MG63 (cell line): Measurements from ENCODE around the gene RGS6. TPM values are rescaled to one million over a fixed set of nuclear protein-coding genes. Genes with fewer than 3 reads are reported as not detected.
A peak's percentile ranks its signal among the peaks of the same experiment; 100 is the strongest.

Experiments
- DNase-seq: peaks from one replicate; pipeline ENCODE4 v3.0.0-alpha.2; 2020
- H3K27me3 ChIP-seq: fragments of 250-450 bp; sonication (Bioruptor Pico); 2 replicates; pipeline ENCODE4 v1.5.1; 2020; ENCODE audit warnings: mild to moderate bottlenecking, moderate library complexity
- H3K36me3 ChIP-seq: fragments of 250-450 bp; sonication (Bioruptor Pico); 2 replicates; pipeline ENCODE4 v1.5.1; 2020; ENCODE audit warnings: mild to moderate bottlenecking, moderate library complexity
- H3K4me3 ChIP-seq: fragments of 250-450 bp; sonication (Bioruptor Pico); 2 replicates; pipeline ENCODE4 v1.5.1; 2020; ENCODE audit warnings: mild to moderate bottlenecking, moderate library complexity
- H3K9me3 ChIP-seq: fragments of 250-450 bp; sonication (Bioruptor Pico); 2 replicates; pipeline ENCODE4 v1.5.1; 2020; ENCODE audit warnings: mild to moderate bottlenecking, moderate library complexity
- total RNA-seq: library from RNA; depleted of rRNA; stranded (reverse); fragments of >200 nt; shearing (Covaris generic); gene quantifications from 2 replicates; pipeline ENCODE4 v1.2.3, GENCODE V29; 2014; ENCODE audit warnings: low replicate concordance

Gene RGS6
- total RNA-seq, 1 experiment from 2014 or later, result not detected

DNA sequence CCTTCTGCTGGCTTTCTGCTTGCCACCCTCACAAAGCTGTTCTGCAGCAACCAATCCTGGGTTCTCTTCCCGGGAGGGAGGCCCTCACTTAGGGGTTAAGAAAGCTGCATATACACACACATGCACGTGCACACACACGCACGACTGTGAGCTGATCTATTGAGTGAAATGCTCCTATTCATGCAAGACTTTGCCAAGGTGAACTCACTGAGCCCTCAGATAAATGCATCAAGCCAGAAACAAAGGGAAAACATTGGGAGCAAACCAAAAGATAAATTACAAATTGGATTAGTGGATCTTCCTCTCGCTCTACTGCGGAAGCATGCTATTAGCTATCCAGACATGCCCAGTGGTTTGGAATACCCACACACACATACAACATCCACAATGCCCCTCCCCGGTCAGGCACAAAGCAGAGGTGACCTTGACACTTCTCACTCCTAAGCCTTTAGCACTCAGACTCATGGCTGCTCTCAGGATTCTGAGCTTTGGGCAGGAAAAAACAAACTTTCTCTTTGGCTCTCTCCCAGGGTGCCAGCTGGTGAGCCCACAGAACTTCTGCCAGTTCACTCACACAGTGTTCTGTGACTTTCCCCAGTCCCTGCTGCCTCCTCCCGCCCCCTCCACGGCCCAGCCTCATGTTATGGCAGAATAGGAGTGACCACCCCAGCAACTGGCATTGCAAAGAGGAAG lies 641.6 kb downstream of the RGS6 start:
- no peak overlapping the region for H3K4me3 ChIP-seq
- H3K9me3 ChIP-seq, result no peaks in the 10 kb centered on the region

DNA sequence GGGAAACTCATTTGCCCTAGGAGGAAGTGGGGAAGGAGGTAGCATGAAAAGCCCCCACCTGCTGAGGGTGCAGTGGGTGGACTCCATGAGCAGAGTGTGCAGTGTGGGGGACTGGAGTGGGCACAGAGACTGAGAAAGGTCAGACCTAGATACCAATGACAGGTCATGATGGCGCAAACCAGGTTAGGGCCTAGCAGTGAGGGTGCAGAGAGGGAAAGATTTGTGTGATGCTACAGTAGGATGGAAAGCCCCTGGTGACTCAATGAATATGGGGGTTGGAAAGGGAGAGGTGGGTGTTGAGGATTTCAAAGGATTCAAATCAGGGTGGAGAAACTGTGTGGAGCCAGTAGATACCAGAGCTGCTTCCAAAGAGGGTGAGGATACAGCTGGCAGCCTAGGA lies 642.5 kb downstream of the RGS6 start:
- no peaks in the 10 kb centered on the region for H3K9me3 ChIP-seq
- H3K36me3 ChIP-seq, result no peaks in the 10 kb centered on the region
- H3K4me3 ChIP-seq, result no peak overlapping the region
- no peaks in the 10 kb centered on the region for H3K27me3 ChIP-seq
- no peak for DNase-seq

More for the DNA sequence above, 641.6 kb downstream of the RGS6 start:
- Histone ChIP-seq H3K27me3 (no peaks in the 10 kb centered on the region), H3K36me3 (no peaks in the 10 kb centered on the region)
- DNase-seq, result peak; percentile 5

DNA sequence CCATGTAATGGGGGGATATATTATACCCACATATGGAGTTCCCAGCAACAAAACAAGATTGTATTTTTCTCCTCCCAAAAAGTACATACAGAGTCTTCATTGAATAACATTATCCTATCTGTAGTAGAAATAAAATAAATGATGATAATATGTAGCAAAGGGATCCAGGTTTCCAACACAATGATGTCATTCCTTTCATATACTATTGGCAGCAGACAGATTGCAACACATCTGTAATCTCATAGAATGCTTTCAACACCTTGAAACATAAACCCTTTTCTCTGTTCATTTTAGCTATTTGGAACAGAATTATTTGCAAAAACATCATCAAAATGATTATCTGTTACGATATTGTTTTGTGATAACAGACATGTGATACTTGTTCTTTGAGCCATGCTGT lies 644.0 kb downstream of the RGS6 start:
- no peaks in the 10 kb centered on the region for H3K9me3 ChIP-seq
- H3K36me3 ChIP-seq, result no peaks in the 10 kb centered on the region
- H3K4me3 ChIP-seq, result no peak overlapping the region
- DNase-seq, result no peak
- no peaks in the 10 kb centered on the region for H3K27me3 ChIP-seq

- Histone ChIP-seq H3K9me3 (no peaks in the 10 kb centered on the region), H3K36me3 (no peaks in the 10 kb centered on the region), H3K4me3 (no peak overlapping the region), H3K27me3 (no peaks in the 10 kb centered on the region)
- no peak for DNase-seq
Observed at GRCh38 chr14:72577521-72577920, 645.3 kb downstream of the RGS6 start.

GRCh38 chr14:72578514-72578913 lies 646.3 kb downstream of the RGS6 start:
- Histone ChIP-seq H3K9me3 (no peaks in the 10 kb centered on the region), H3K4me3 (no peak overlapping the region), H3K27me3 (no peaks in the 10 kb centered on the region), H3K36me3 (no peaks in the 10 kb centered on the region)
- no peak for DNase-seq

DNA sequence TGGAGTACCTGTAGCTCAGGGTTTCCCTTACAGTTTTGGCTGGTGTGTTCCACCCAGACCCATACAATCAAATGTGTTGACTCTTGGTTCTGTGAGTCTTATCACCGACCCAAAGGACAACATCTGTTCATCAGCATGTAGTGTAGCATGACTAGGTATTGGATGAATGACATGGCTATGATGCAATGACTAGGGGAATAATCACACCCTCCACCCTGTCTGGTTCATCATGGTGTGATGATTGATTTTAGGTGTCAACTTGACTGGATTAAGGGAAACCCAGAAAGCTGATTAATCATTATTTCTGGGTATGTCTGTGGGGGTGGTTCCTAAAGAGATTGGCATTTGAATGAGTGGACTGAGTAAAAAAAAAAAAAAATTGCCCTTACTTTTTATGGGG lies 650.4 kb downstream of the RGS6 start:
- DNase-seq, result no peak
- H3K4me3 ChIP-seq, result no peak overlapping the region
- H3K36me3 ChIP-seq, result no peaks in the 10 kb centered on the region
- no peaks in the 10 kb centered on the region for H3K9me3 ChIP-seq
- H3K27me3 ChIP-seq, result no peaks in the 10 kb centered on the region

DNA sequence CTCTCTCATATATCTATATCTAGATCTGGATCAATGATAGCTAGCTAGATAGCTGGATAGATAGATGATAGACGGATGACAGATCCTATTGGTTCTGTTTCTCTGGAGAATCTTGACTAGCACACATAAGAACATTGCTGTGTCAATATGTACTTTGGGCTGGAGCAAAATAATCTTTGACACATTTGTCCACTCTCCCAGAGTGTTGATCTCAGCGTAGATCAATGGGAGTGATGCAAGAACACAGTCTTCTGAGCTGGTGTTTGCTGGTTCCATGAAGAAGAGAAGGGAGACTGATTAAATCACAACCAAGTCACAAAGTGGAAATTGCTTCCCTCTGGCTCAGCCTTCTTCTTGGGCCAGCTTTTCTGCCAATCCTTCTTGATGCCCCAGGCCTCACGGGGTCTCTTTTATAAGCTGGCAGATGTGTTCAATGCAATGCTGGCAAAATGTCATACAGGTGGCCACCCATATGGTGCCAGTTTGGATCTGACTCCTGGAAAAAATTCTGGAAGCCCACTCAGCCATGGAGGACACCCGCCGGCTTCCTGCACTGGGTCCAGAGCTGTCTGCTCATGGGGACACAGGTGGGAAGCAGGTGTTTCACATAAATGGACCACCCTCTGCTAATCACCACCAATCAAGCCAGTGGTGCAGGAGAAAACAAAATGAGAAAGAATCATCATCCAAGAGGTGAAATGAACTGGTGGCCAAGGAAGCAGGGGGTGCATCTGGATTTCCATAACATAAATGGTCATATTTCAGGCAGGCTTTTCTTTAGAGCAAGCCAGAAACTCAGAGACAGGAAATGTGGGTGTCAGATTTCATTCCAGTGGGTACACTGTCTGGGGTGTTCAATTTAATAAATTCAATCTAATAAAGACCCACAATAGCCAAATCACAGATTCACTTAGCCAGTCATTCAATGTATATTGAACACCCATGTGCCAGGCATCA lies 651.4 kb downstream of the RGS6 start:
- Histone ChIP-seq H3K9me3 (no peaks in the 10 kb centered on the region), H3K27me3 (no peaks in the 10 kb centered on the region), H3K36me3 (no peaks in the 10 kb centered on the region), H3K4me3 (no peak overlapping the region)
- DNase-seq, result no peak

DNA sequence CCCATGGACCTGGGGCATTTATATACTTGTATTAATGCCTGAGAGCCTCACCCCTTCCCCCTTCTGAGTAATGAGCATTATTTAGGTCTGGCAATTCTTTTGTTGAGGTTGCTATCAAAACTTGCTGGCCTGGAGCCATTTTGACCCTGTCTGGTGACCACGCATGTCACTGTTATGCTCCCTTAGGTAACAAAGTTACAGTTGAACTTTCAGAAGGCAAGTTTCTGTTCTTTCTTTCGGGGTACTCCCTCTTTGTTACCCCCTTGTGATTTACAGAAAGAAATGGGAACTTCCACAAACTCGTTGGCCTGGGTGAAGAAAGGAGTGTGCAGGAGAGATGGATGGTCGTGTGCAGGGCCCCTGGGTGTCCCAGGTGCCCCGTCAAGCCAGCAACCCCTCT lies 656.3 kb downstream of the RGS6 start:
- no peak for DNase-seq
- H3K36me3 ChIP-seq, result no peaks in the 10 kb centered on the region
- H3K27me3 ChIP-seq, result no peaks in the 10 kb centered on the region
- H3K9me3 ChIP-seq, result no peaks in the 10 kb centered on the region
- no peak overlapping the region for H3K4me3 ChIP-seq

GRCh38 chr14:72589652-72590051 lies 657.4 kb downstream of the RGS6 start:
- H3K27me3 ChIP-seq, result no peaks in the 10 kb centered on the region
- H3K4me3 ChIP-seq, result no peak overlapping the region
- DNase-seq, result no peak
- no peaks in the 10 kb centered on the region for H3K9me3 ChIP-seq
- no peaks in the 10 kb centered on the region for H3K36me3 ChIP-seq

- no peak for DNase-seq
- Histone ChIP-seq H3K36me3 (no peaks in the 10 kb centered on the region), H3K9me3 (no peaks in the 10 kb centered on the region), H3K27me3 (no peaks in the 10 kb centered on the region), H3K4me3 (no peak overlapping the region)
Observed at GRCh38 chr14:72590577-72590976, 658.3 kb downstream of the RGS6 start.

GRCh38 chr14:72591391-72591790 lies 659.2 kb downstream of the RGS6 start:
- Histone ChIP-seq H3K4me3 (no peak overlapping the region), H3K36me3 (no peaks in the 10 kb centered on the region), H3K9me3 (no peaks in the 10 kb centered on the region), H3K27me3 (no peaks in the 10 kb centered on the region)
- no peak for DNase-seq

- no peaks in the 10 kb centered on the region for H3K9me3 ChIP-seq
- no peak overlapping the region for H3K4me3 ChIP-seq
- H3K36me3 ChIP-seq, result no peaks in the 10 kb centered on the region
- no peaks in the 10 kb centered on the region for H3K27me3 ChIP-seq
- no peak for DNase-seq
Observed at GRCh38 chr14:72594099-72594901, 662.1 kb downstream of the RGS6 start.

- DNase-seq, result no peak
- H3K4me3 ChIP-seq, result no peak overlapping the region
- H3K9me3 ChIP-seq, result no peaks in the 10 kb centered on the region
- no peaks in the 10 kb centered on the region for H3K36me3 ChIP-seq
- H3K27me3 ChIP-seq, result no peaks in the 10 kb centered on the region
Observed at GRCh38 chr14:72595152-72595862, 663.1 kb downstream of the RGS6 start.

DNA sequence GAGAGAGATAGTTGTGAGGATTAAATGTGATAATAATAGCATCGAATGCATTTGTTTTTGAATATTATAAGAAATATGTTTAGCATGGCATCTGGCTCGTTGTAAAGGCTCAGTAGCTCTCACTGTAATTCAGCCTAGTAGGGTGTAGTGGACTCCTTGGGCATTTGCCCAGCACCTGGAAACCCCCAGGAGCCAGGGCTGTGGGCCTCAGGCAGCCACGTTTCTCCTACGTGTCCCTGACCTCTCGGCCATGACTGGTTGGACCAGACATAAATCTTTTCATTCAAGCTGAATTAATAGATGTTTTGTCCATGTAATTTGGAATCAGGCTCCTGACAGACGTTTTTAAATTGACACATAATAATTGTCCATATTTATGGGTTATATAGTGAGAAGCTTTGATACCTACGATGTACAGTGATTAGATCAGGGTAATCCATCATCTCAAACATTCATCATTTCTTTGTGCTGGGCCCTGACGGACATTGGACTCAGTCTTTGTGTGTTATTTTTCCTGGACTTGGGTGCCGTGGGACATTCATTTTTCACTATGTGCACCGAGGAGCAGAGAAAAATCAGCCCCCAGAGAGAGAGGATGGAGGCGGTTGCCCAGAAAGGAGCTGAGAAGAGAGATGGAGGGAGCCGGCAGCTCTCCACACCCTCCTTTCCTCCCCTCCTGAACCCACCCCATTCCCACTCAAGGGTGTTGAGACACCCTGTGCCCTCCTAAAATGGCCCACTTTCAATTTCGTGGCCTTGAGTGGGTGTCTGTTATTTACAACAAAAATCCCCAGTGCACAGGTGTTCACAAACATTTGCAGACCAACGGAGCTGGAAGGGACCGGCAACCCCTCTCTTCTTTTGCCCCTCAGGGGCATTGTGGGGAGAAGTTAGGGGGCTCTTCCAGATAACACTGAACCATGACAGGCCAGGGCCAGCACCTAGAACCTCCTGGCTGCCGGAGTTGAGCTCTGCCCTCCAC lies 665.3 kb downstream of the RGS6 start:
- Histone ChIP-seq H3K4me3 (no peak overlapping the region), H3K9me3 (no peaks in the 10 kb centered on the region), H3K27me3 (no peaks in the 10 kb centered on the region), H3K36me3 (no peaks in the 10 kb centered on the region)
- no peak for DNase-seq

- DNase-seq, result no peak
- H3K9me3 ChIP-seq, result no peaks in the 10 kb centered on the region
- no peak overlapping the region for H3K4me3 ChIP-seq
- H3K27me3 ChIP-seq, result no peaks in the 10 kb centered on the region
- no peaks in the 10 kb centered on the region for H3K36me3 ChIP-seq
Observed at GRCh38 chr14:72598306-72598705, 666.1 kb downstream of the RGS6 start.
